GM18507 (cell line): Measurements from ENCODE around the gene GPR75.

ENCODE experiments used
- DNase-seq: peaks from one replicate; pipeline ENCODE4 v3.0.0; 2011; ENCODE audit warnings: low read depth; ENCODE audit not compliant: insufficient read length; ENCODE audit errors: extremely low spot score
- FAIRE-seq: peaks from 2 replicates; lab custom pipeline; 2011; peaks lifted over from hg19 to GRCh38; lab: Jason Lieb, UNC

The GPR75 gene

DNA sequence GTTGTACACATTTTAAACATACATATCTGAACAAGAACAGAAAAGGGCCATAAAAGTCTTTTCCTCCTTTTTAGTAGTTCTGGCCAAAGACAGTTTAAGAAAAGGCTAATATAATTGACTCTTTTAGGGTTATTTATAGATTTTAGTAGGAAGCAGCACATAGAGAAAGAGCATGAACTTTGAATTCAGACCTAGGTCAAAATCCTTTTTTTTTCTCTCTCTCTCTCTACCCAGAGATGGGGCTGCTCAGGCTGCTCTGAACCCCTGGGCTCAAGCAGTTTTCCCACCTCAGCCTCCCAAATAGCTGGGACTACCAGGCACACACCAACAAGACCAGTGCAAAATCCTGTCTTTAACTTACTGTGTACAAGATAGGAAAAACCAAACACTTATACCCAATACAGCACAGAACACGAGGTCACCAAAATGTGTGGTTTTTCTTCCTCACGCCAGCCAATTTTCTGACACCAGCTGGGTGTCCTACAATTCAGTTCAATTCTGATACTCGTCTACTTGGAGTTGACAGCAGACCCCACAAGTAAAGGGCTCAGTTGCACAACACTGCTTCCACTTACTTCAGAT is 40.8 kb downstream of the GPR75 start:
- no peak for DNase-seq
- FAIRE-seq: no peak

- FAIRE-seq (no peak), DNase-seq (no peak)
Measured at GRCh38 chr2:53813151-53813550, 46.6 kb downstream of the GPR75 start.

- DNase-seq (no peak), FAIRE-seq (no peak)
Measured at GRCh38 chr2:53811601-53812000, 48.2 kb downstream of the GPR75 start.
